Globus pallidus (tissue), 1 donor: ENCODE data around the gene NKAIN2.
"Not testable (repeated sequence)": the region's sequence is repeated elsewhere in the genome, so short reads cannot be mapped to it uniquely, and the experiment has no call there.

Experiments used
- DNase-seq: peaks from one replicate; pipeline ENCODE4 v3.0.0-alpha.2; 2015; ENCODE audit warnings: low spot score

Gene NKAIN2

DNA sequence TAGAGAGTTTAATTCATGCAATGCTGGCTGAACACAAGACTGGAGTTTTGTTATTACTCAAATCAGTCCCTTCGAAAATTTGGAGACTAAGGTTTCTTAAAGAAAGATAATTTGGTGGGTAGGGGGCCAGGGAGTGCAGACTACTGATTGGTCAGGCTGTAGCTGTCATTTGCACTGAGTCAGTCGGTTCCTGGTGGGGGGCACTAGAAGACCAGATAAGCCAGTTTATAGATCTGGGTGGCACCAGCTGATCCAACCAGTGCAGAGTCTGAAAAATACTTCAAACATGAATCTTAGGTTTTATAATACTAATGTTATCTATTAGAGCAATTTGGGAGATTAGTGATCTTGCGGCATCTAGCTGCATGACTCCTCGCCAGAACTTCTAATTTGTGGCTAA lies 530.7 kb downstream of the NKAIN2 start:
- no peak for DNase-seq

DNA sequence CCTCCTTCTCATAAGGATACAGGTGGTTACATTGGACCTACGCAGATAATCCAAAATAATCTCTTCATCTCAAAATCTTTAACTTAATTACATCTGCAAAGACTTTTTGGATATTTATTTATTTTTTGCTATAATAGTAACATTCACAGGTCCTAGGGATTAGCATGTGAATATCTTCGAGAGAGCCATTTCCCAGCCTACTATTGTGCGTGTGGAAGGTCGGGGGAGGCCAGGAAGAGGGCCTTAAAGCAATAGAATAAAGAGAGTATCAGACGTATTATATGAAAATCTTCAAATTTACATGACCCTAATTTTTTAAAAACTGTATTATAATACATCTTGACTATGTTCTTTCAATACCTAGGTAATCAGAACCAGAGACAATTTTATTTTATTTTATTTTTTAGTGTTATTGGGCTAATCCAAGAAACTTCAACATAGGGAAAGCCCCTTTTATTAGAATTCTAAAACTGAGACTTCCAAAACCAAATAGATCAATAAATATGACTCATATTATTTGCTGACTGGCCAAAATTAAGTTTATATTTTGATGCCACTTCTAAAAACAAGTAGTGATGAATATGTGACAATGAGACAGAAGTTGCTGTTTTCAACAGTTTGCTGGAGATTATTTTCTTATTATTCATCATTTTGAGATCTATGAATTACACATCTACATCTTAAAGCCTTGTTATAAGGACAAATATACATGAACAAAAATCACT lies 536.1 kb downstream of the NKAIN2 start:
- DNase-seq, result no peak

DNA sequence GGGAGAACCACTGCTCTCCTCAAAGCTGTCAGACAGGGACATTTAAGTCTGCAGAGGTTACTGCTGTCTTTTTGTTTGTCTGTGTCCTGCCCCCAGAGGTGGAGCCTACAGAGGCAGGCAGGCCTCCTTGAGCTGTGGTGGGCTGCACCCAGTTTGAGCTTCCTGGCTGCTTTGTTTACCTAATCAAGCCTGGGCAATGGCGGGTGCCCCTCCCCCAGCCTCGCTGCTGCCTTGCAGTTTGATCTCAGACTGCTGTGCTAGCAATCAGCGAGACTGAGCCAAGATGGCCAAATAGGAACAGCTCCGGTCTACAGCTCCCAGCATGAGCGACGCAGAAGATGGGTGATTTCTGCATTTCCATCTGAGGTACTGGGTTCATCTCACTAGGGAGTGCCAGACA lies 544.7 kb downstream of the NKAIN2 start:
- not testable (repeated sequence) for DNase-seq

DNA sequence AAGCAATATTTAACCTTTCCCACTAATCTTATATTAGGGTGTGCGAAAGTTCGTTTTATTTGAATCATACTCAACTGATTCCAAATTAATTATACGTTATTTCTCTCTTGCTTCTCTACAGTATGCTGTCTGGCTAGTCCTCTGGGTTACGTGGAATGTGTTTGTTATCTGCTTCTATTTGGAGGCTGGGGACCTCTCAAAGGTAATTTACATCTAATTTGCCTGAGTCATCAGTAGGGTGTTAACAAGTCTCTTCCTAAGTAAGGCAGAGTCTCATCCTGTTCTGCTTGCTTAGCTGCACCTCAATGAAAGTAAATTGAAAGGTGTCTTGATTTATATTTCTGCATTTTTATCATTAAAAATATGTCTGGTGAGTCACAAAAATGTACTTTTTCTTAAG lies 551.5 kb downstream of the NKAIN2 start:
- DNase-seq, result no peak

DNA sequence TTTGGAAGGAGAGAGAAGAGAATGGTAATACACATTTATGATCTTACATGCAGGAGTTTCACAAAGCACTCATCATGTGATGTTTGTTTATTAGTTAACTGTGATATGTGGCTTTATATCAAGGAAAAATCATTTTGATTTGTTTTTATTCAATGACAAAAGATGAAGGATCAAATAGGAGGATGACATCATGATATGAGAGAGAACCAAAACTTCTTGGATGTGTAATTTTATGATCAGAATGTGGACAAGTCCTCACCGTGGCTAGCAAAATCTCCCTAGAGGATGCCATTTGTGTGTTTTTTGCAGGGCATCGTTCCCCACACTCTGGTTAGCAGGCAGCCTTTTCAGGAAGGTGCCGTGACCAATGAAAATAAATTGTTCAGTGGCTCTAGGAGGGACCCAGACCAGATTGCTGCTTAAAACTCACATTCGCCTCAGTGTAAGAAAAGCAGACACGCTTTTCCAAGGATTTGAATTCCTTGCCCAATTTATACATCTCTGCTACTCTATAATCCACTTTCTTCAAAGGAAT lies 552.7 kb downstream of the NKAIN2 start:
- no peak for DNase-seq

DNA sequence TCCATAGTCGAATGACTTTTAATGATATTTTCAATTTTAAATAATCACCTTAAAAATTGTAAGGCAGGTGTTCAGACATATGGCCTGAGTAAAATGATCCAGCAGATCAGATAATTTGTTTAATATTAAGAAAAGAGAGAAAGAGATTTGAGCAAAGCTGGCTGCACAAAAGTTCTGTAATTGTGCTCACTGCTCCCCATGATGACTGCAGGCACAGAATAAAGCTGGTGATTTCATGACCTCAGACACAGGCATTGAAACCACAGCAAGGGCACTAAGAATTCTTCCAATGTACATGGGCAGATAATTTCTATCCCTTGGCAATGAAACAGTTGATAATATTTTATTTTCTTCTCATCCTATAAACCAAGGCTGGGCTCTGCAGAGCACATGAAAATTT lies 553.1 kb downstream of the NKAIN2 start:
- no peak for DNase-seq

DNA sequence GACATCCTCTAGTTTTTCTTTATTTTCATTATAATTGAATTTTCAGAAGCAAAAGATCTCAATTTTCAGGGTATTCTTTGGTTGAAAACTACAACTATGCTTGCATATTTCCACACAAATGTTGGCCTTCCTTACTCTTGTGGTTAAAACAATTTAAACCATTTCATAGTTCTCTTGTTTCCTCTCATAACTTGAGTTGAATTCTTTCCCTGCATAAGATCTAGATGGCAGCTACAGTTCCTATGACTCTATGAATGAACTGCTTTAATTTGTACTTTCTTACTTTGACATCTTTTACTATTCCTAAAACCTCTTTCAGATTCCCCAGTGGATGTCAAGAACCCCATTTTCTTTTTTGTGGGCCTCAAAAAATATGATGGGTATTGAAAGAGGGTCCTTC lies 564.5 kb downstream of the NKAIN2 start:
- DNase-seq, result no peak

DNA sequence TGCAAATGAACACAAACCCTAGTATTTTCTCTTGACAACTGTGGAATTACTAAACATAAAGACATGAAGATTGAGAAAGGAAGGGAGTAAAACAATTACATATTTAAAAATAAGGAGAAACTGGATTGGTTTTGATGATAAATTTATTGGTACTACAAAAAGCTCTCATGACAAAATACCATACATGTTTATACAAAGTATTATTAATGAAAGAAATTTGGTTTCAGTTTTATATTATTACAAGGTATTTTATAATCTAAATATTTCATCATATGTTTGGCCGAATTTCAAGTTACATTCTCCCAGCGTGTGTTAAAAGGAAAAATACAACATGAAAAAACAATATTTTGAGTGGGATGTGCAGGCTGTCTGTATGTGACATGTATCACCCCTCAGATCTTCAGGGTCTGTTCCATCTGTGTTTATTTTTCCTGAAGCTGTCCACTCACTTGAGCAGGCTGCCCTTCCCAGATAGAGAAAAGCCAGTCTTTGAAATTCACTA lies 568.4 kb downstream of the NKAIN2 start:
- DNase-seq, result no peak

DNA sequence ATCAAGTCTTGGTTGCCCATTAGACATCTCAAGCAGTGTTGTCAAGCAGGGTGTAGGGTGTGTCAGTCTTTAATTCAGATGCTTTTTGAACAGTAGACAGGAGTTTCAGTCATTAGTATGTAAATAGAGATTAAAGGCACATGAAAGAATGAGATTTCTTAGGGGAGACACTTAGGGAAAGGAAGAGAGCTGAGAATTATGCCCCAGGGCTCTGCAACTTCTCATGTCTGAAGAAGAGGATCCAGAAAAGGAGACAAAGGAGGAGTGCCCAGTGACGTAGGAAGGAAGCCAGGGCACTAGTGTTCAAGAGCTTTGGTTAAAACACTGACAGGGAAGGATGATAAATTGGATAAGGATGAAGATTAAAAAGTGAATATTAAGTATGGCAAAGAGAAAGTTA lies 569.7 kb downstream of the NKAIN2 start:
- DNase-seq, result no peak

DNA sequence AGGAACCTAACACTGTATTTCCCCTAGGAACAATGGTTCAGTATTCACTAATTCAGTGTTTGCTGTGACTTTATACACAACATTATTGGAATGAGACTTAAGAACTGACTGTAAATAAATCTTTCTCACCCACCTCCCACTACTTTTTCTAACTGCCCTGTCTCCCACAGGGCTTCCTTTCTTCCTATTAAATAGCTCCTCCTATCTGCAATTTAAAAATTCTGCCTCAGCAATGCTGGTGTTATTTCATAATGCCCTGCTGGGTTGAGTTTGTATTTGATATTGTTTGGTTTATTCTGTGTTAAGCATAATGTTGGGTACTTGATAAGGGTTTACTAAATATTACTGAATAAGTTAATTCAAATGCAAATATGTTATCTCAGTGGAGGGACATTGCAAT lies 585.5 kb downstream of the NKAIN2 start:
- no peak for DNase-seq

DNA sequence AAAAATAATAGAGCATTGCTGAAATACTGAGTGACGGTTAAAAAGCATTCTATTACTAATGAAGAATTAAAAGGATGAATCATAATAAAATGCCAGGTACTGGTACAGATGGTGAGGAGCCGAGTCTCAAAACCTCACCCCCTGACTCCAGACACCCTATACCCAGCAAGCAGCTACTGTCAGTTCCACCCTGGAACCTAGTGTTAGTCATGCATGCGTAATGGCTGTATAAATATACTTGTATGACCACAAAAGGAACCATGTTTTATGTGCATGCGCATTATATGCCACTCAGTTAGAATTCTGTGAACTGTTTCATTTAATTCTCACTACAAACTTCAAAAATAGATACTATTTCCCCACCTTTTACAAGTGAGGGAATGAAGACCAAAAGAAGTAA lies 589.9 kb downstream of the NKAIN2 start:
- no peak for DNase-seq

DNA sequence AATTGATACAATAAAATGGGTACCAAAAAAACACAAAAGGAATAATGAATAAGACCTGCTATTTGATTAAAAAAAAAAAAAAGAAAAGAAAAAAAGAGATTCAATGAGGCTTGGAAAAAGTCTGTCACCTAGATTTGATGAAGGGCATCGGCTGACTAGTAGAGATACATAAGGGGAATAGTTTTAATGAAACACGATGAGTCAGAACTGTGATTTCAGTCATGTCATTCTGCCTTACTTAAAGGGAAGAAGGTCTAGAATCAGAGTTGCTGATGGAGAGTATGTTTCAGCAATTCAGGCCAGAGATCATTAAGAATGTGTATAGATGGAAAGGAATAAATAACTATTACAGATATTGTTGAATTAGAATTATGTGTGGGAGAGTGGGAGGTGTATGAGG lies 592.7 kb downstream of the NKAIN2 start:
- no peak for DNase-seq

DNA sequence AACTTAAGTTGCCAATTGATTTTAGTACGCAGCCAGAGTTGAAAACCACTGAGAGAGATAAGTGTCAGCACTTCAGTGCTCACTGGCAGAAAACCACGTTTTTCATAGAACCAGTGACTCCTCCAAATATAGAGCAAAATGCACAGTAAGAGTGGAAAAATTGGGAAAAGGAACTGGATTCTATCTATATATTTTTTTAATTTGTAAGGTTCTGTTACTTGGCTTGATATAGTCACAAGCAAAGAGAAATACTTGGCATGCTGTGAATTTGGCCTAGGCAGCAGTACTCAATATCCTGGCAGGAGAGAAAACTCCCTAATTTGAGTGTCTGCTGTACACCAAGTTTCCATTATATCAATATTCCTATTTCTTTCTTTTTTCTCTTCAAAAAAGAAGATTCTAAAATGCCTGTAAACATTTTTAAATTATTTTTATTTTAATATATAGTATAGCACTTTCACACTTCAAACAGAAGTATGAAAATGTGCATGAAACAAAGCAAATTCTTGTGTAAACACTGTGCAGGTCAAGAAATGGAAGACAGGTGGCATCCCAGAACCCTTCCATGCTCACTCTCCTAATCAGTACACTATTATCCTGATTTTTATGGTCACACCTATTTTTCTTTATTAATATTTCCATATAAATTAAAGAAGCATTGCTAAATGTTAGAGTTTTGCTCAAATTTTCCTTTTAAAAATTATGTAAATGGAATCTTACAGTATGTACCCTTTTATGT lies 596.8 kb downstream of the NKAIN2 start:
- no peak for DNase-seq

DNA sequence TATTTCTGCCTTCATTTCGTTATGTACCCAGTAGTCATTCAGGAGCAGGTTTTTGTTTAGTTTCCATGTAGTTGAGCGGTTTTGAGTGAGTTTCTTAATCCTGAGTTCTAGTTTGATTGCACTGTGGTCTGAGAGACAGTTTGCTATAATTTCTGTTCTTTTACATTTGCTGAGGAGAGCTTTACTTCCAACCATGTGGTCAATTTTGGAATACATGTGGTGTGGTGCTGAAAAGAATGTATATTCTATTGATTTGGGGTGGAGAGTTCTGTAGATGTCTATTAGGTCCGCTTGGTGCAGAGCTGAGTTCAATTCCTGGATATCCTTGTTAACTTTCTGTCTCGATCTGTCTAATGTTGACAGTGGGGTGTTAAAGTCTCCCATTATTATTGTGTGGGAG lies 606.8 kb downstream of the NKAIN2 start:
- DNase-seq, result not testable (repeated sequence)

DNA sequence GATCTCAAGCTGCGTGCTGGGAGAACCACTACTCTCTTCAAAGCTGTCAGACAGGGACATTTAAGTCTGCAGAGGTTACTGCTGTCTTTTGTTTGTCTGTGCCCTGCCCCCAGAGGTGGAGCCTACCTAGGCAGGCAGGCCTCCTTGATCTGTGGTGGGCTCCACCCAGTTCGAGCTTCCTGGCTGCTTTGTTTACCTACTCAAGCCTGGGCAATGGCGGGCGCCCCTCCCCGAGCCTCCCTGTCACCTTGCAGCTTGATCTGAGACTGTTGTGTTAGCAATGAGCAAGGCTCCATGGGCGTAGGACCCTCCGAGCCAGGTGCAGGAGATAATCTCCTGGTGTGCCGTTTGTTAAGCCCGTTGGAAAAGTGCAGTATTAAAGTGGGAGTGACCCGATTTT lies 609.0 kb downstream of the NKAIN2 start:
- not testable (repeated sequence) for DNase-seq

DNA sequence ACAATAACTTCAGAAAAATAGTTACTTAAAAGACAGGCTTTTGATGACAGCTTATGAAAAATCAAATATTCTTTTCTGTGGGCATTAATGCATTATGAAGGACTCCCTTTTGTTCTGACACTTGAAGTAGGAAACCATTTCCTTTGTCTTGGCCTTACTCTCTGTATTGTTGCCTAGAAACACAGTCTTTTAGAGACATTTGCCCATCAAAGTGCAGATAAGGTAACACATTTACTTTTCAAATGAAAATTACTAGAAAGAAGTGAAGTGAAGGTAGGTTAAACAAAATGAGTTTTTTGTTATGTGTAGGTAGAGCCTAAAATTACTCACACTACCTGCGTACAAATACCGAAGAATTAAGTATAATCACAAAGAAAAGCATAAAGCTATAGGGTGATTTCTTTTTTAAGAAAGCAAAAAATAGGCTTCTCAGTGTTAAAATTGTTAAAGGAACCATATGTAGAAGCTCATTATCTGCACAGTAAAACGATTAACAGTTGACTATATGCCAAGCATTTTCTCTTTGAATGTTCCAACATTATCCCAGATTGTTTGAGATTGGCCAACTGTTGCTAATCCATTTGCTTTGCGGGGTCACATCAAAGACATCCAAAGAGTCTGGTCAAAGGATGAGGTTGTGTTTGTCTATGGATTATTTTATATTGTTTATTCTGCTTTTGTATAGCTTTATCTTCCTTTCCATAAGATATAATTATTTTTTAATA lies 616.6 kb downstream of the NKAIN2 start:
- DNase-seq, result no peak

DNA sequence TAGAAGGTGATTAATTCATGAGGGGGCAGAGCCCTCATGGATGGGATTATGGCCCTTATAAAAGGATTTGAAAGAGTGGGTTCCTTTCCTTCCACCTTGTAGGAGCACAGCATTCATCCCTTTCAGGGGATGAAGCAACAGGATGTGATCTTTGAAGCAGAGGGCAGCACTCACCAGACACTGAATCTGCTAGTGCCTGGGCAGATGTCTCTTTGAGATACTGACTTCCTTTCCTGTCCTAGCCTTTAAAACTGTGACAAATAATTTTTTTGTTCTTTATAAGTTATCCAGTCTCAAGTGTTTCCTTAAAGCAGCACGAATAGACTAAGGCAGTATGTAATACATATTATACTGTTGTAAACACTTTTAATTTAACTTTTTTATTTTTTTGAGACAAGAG lies 620.0 kb downstream of the NKAIN2 start:
- no peak for DNase-seq

DNA sequence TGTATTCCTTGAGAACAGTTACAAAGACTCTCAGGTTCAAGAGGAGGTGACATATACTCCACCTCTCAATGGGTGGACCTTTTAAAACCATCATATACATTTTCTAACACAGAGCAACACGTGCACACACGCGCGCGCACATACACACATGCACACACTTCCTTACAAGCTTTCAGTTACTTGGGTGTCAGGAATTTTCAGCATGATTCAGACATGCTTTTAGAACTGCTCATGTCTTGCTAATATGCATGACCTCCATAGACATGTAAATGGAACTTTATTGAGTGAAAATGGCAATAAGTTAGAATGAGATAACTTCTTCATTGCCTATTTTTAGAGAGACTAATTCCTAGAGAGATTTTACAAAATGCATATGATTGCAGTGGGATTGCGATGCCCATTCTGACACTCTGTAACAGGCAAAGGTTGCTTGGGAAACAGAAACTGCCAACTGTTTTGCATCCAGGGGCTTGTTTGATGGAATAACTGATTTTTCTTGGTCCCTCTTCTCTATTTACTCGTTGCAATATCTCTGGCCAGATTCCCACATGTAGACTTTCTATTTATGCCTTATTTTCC lies 627.2 kb downstream of the NKAIN2 start:
- no peak for DNase-seq

DNA sequence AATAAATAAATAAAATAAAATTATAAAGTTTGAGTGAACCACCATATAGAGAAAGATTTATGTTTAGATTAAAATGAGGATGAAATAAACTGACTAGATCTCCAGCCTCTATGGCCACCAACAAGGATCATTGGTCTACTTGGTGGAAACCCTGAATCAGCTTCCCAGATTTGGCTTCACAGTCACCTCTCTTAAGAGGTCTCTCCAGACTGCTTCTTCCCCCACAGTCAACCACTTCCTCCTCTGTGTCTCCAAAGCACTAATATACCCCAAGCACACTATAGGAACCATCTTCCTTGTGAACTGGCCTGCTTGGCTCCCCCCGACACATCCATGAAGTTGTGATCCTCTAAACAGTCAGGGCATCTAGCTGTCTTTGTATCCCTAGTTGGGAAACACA lies 629.0 kb downstream of the NKAIN2 start:
- DNase-seq, result no peak

DNA sequence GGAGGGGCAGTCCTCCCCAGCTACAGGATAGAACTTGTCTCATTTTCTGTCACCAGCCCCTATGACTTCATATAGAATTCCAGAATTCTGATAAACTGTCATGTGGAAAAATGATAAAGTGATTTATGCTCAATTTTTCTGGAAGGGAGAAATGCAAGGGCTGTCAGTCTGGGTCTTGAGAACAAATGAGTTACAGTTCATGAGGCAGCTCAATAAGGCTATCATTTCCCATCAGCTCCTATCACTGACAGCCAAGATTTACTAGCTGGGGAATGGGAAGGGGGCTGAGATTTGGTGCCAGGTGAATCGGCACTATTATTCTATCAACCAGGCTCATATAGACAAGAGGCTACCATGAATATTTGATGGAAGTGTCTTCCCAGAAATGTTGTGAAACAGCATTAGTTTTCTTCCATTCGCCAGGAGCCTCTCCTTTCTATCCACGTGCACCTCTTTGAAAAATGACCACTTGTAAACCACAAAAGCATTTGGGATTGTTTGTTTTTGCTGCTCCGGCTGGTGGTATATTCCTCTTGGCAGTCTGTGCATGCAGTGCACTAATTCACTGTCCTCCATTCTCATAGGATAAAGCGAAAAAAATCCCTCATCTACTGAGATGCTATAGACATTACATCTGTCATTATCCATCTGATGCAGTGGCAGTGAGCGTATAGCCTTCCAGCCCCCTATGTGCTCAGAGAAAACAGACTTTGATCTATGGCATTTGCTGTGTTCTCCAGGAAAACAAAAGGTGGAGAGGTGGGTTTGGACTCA lies 629.9 kb downstream of the NKAIN2 start:
- no peak for DNase-seq

DNA sequence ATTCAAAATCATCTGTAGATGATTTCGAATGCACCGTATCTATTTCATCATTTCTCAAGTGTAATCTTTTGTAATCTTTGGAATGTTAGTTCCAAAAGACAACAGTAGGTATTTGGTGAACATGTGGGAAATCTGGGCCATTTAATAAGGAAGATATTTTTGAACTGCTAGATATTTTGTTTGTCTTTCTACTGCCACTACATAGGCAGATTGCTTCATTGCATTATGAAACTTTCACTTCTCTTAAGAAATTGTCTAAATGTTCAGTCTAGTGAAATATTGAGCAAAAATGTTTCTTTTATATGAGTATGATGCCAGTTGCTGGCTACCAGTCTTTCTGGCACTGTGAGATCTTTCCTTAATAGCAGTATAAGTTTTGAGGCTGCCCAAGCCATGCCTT lies 630.8 kb downstream of the NKAIN2 start:
- no peak for DNase-seq

DNA sequence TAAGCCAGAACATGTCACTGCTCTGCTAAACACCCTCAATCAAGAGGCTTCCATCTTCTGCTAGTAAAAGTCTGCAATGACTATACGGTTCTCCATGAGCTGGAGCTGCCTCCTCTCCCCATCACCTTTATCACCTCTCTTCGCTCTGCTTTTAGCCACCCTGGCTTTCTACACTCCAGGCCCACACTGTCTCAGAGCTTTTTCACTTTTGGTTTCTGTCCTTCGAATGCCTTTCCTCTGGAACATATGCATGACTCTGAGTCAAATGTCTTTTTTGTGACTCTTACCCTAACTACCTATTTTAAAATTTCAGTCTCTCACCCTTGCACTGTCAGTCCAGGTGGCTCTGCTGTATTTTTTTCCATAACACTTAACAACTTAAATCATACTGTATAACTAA lies 633.1 kb downstream of the NKAIN2 start:
- DNase-seq, result no peak
